GM18508 (cell line): Measurements from ENCODE around the gene AKIRIN1.
A peak's percentile ranks its signal among the peaks of the same experiment; 100 is the strongest.
"Not testable (repeated sequence)": the region's sequence is repeated elsewhere in the genome, so short reads cannot be mapped to it uniquely, and the experiment has no call there.

Source experiments
- ATAC-seq: cut with Tn5 transposase; IDR thresholded peaks from one replicate; pipeline ENCODE4 v1.9.1; 2021; ENCODE audit warnings: moderate number of reproducible peaks; ENCODE audit not compliant: insufficient read depth, unreplicated experiment

Gene AKIRIN1

GRCh38 chr1:38992412-38993111 lies 1.5 kb downstream of the AKIRIN1 start:
- no peak for ATAC-seq

GRCh38 chr1:38994196-38994595 lies 3.1 kb downstream of the AKIRIN1 start:
- no peak for ATAC-seq

GRCh38 chr1:38997034-38997900 lies 6.2 kb downstream of the AKIRIN1 start:
- no peak for ATAC-seq

GRCh38 chr1:38997901-38998190 lies 6.8 kb downstream of the AKIRIN1 start:
- ATAC-seq, result no peak

- no peak for ATAC-seq
Measured at GRCh38 chr1:39001516-39002421, 10.7 kb downstream of the AKIRIN1 start.

GRCh38 chr1:39003281-39003680 lies 12.2 kb downstream of the AKIRIN1 start:
- ATAC-seq, result no peak

- no peak for ATAC-seq
Measured at GRCh38 chr1:39003794-39004193, 12.7 kb downstream of the AKIRIN1 start.

- no peak for ATAC-seq
Measured at GRCh38 chr1:39006287-39006686, 15.2 kb downstream of the AKIRIN1 start.

GRCh38 chr1:39006726-39007645 lies 15.9 kb downstream of the AKIRIN1 start:
- no peak for ATAC-seq

- ATAC-seq, result not testable (repeated sequence)
Measured at GRCh38 chr1:39014956-39015355, 23.9 kb downstream of the AKIRIN1 start.

- no peak for ATAC-seq
Measured at GRCh38 chr1:39016604-39017171, 25.6 kb downstream of the AKIRIN1 start.

GRCh38 chr1:39017266-39017665 lies 26.2 kb downstream of the AKIRIN1 start:
- ATAC-seq, result no peak

- not testable (repeated sequence) for ATAC-seq
Measured at GRCh38 chr1:39020494-39020893, 29.4 kb downstream of the AKIRIN1 start.

- no peak for ATAC-seq
Measured at GRCh38 chr1:39021426-39021825, 30.4 kb downstream of the AKIRIN1 start.

GRCh38 chr1:39023140-39023539 lies 32.1 kb downstream of the AKIRIN1 start:
- no peak for ATAC-seq

- ATAC-seq, result peak; percentile 55
Measured at GRCh38 chr1:39026051-39026865, 35.2 kb downstream of the AKIRIN1 start, which contains the start of gene NDUFS5. NDUFS5 (plus strand) TSS chr1:39026350; CDS start chr1:39028725, 2,375 bp downstream.

- no peak for ATAC-seq
Measured at GRCh38 chr1:39026866-39027507, 35.9 kb downstream of the AKIRIN1 start.

- ATAC-seq, result no peak
Measured at GRCh38 chr1:39034114-39034654, 43.1 kb downstream of the AKIRIN1 start.
